K562 (cell line): ENCODE results near the gene UTS2R. TPM values are rescaled to one million over a fixed set of nuclear protein-coding genes. Genes with fewer than 3 reads are reported as not detected.
A peak's percentile ranks its signal among the peaks of the same experiment; 100 is the strongest.

Experiments used
- CCAR2 ChIP-seq: fragments of 200-400 bp; formaldehyde crosslinking; IDR thresholded peaks from 2 replicates; pipeline ENCODE4 v1.6.1; 2017; ENCODE audit warnings: mild to moderate bottlenecking, low read depth, low read length
- CCNT2 ChIP-seq: IDR thresholded peaks from 2 replicates; pipeline ENCODE4 v1.6.1; 2011; ENCODE audit warnings: borderline replicate concordance, low read depth, mild to moderate bottlenecking, moderate library complexity, mixed read lengths, low read length; ENCODE audit not compliant: insufficient read length; ENCODE audit errors: extremely low read depth
- CEBPG ChIP-seq, 3 experiments: fragments of 200-800 bp in 1 of 3; sonication (Bioruptor generic) in 1 of 3; sonication (generic) in 1 of 3; formaldehyde crosslinking in 1 of 3; IDR thresholded peaks in 2 of 3; conservative IDR thresholded peaks in 1 of 3; 2 replicates each; pipeline versions ENCODE4 v1.6.1 to v1.8.0; 2016 to 2022; ENCODE audit warnings: missing compliant biosample characterization in 2 of 3, missing genetic modification characterization in 2 of 3, mild to moderate bottlenecking in 1 of 3, missing genetic modification reagents in 1 of 3
- CTCF ChIP-seq, 3 experiments: IDR thresholded peaks in 2 of 3; conservative IDR thresholded peaks in 1 of 3; 2 replicates each; pipeline ENCODE4 v1.5.1; 2011 to 2012; ENCODE audit warnings: low read length in 3 of 3, mild to moderate bottlenecking in 3 of 3, control low read depth in 2 of 3, improper control_type of control experiment in 1 of 3, inconsistent platforms in 1 of 3, low read depth in 1 of 3, mixed read lengths in 1 of 3, moderate library complexity in 1 of 3; ENCODE audit not compliant: insufficient read depth in 2 of 3
- KLF10 ChIP-seq: fragments of 250-450 bp; sonication (Bioruptor Pico); IDR thresholded peaks from 2 replicates; pipeline ENCODE4 v1.6.1; 2021; ENCODE audit warnings: matching md5 sums
- NFXL1 ChIP-seq: fragments of 450-650 bp; formaldehyde crosslinking; IDR thresholded peaks from 2 replicates; pipeline ENCODE4 v1.4.0; 2021; ENCODE audit warnings: mild to moderate bottlenecking
- NR0B1 ChIP-seq: fragments of 450-650 bp; IDR thresholded peaks from one replicate; pipeline ENCODE4 v1.6.1; 2018; ENCODE audit warnings: mild to moderate bottlenecking, moderate library complexity; ENCODE audit not compliant: partially characterized antibody
- NUFIP1 ChIP-seq: fragments of 450-650 bp; IDR thresholded peaks from 2 replicates; pipeline ENCODE4 v1.6.1; 2018; ENCODE audit not compliant: partially characterized antibody
- PHB2 ChIP-seq: fragments of 450-650 bp; IDR thresholded peaks from 2 replicates; pipeline ENCODE4 v1.6.1; 2017; ENCODE audit warnings: low read depth
- RAD51 ChIP-seq: fragments of 450-650 bp; IDR thresholded peaks from 2 replicates; pipeline ENCODE4 v1.7.1; 2016; ENCODE audit warnings: low read depth, mild to moderate bottlenecking, borderline replicate concordance
- RFX7 ChIP-seq: fragments of 250-450 bp; sonication (Bioruptor Pico); IDR thresholded peaks from 2 replicates; pipeline ENCODE4 v1.5.1; 2021; ENCODE audit warnings: mild to moderate bottlenecking
- SP2 ChIP-seq: IDR thresholded peaks from 2 replicates; pipeline ENCODE4 v1.6.1; 2011; ENCODE audit warnings: mild to moderate bottlenecking, low read depth, low read length, moderate library complexity; ENCODE audit not compliant: poor library complexity, severe bottlenecking; ENCODE audit errors: extremely low read depth
- TAL1 ChIP-seq: fragments of 450-650 bp; IDR thresholded peaks from 2 replicates; pipeline ENCODE4 v1.6.1; 2016; ENCODE audit warnings: mild to moderate bottlenecking
- U2AF2 ChIP-seq: fragments of 200-400 bp; formaldehyde crosslinking; optimal IDR thresholded peaks from 2 replicates; pipeline ENCODE3; 2017; ENCODE audit warnings: low read depth, mild to moderate bottlenecking, low read length
- ZFPM2 ChIP-seq: fragments of 250-450 bp; sonication (Bioruptor Pico); IDR thresholded peaks from 2 replicates; pipeline ENCODE4 v1.5.1; 2022; ENCODE audit warnings: mild to moderate bottlenecking
- ZNF280A ChIP-seq: fragments of 450-650 bp; IDR thresholded peaks from 2 replicates; pipeline ENCODE4 v1.6.1; 2018; ENCODE audit warnings: mild to moderate bottlenecking, low read depth; ENCODE audit not compliant: partially characterized antibody
- polyA plus RNA-seq, 8 experiments: library from polyadenylated mRNA; depleted of rRNA in 4 of 8; stranded (reverse) in 5 of 8; unstranded in 3 of 8; fragments of >200 nt; fragmentation: Nextera tagmentation in 2 of 8; fragmentation: Illumina TruSeq in 1 of 8; extraction: Ambion mirVana in 2 of 8; extraction: Trizol in 1 of 8; gene quantifications; 2 replicates each; pipeline versions ENCODE4 v1.2.1 to v1.2.3, GENCODE V29; 2011 to 2014; ENCODE audit warnings: inconsistent platforms in 1 of 8, missing spikeins in 1 of 8
- total RNA-seq, 7 experiments: library from RNA; depleted of rRNA in 6 of 7; stranded (reverse); fragments of >200 nt in 6 of 7; fragmentation: Illumina TruSeq in 2 of 7; extraction: Trizol in 2 of 7; gene quantifications; 2 replicates each; pipeline versions ENCODE4 v1.2.1 to v1.2.3, GENCODE V29; 2011 to 2021; ENCODE audit warnings: low replicate concordance in 1 of 7
- TF ChIP-seq, protein P1 (sequence below): sonication (generic); formaldehyde crosslinking; IDR thresholded peaks from 2 replicates; pipeline ENCODE4 v1.8.0; 2022; ENCODE audit warnings: mild to moderate bottlenecking, missing genetic modification reagents, borderline replicate concordance
- TF ChIP-seq, protein P2 (sequence below): sonication (generic); formaldehyde crosslinking; IDR thresholded peaks from 2 replicates; pipeline ENCODE4 v1.8.0; 2023; ENCODE audit warnings: mild to moderate bottlenecking, missing genetic modification reagents

Gene UTS2R
- total and polyA plus RNA-seq, 9 of the 15 experiments (the other 6 are each of a cell fraction or from before 2014, with no cell fraction given) = 0.22 TPM; not detected in 8

DNA sequence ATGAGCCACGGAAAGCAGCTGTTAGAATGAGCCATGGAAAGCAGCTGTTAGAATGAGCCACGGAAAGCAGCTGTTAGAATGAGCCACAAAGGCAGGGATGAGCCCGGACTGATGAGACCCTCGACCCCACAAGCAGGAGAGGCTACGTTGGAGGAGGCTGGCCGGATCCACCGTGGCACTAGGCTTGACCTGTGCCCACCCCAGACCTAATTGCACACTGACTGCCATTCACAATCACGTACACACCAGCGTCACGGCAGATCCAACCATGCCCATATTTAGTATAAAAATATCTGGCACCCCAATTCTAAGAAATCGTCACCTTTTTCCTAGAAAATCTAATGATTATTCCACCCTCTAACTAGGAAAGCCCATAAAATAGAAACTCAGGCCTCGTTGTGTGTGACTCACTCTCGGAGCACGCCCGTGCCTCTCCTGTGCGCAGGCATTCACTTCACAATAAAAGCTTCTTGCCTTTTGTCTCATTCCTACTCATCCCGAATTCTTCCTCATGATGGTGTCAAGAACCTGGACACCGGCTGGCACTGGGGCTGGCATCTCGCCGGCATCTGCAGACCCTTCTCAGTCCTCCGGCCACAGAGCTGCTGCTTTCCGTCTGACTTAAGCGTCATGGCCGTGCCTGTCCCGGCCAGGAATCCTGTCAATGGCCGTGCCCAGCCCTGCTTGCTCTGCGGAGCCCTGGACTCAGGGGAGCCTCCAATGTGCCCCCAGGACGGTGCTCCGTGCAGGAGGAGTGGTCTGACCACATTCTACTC, 32.5 kb upstream of the UTS2R start (continued):
- TF ChIP-seq CTCF (IDR thresholded peaks at IDR 0.05 in 2 of 3, conservative IDR thresholded peaks at IDR 0.05 in 1 of 3; ENCODE audit: insufficient read depth in 2 of 3, low read depth in 1 of 3, low read length in 3 of 3) = no peak
- TF ChIP-seq U2AF2 = no peak
- TF ChIP-seq PHB2 = no peak
- no peak for TF ChIP-seq NUFIP1
- TF ChIP-seq ZFPM2 = no peak
- TF ChIP-seq TAL1 = no peak
- TF ChIP-seq NR0B1 = no peak
- no peak for TF ChIP-seq CCAR2
- TF ChIP-seq, protein P1, sequence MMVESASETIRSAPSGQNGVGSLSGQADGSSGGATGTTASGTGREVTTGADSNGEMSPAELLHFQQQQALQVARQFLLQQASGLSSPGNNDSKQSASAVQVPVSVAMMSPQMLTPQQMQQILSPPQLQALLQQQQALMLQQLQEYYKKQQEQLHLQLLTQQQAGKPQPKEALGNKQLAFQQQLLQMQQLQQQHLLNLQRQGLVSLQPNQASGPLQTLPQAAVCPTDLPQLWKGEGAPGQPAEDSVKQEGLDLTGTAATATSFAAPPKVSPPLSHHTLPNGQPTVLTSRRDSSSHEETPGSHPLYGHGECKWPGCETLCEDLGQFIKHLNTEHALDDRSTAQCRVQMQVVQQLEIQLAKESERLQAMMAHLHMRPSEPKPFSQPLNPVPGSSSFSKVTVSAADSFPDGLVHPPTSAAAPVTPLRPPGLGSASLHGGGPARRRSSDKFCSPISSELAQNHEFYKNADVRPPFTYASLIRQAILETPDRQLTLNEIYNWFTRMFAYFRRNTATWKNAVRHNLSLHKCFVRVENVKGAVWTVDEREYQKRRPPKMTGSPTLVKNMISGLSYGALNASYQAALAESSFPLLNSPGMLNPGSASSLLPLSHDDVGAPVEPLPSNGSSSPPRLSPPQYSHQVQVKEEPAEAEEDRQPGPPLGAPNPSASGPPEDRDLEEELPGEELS (CRISPR knock-in tag) = no peak
- TF ChIP-seq ZNF280A = no peak
- TF ChIP-seq RAD51 = no peak
- no peak for TF ChIP-seq KLF10
- no peak for TF ChIP-seq NFXL1 (CRISPR knock-in tag)
- TF ChIP-seq, protein P2, sequence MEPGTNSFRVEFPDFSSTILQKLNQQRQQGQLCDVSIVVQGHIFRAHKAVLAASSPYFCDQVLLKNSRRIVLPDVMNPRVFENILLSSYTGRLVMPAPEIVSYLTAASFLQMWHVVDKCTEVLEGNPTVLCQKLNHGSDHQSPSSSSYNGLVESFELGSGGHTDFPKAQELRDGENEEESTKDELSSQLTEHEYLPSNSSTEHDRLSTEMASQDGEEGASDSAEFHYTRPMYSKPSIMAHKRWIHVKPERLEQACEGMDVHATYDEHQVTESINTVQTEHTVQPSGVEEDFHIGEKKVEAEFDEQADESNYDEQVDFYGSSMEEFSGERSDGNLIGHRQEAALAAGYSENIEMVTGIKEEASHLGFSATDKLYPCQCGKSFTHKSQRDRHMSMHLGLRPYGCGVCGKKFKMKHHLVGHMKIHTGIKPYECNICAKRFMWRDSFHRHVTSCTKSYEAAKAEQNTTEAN (CRISPR knock-in tag) = 0 out of 2 replicates have a peak, but pooled peaks have one; percentile 61
- TF ChIP-seq CEBPG (CRISPR knock-in tag; IDR thresholded peaks at IDR 0.05) = no peak
- no peak for TF ChIP-seq CEBPG (tag; conservative IDR thresholded peaks at IDR 0.05 in 1 of 2, IDR thresholded peaks at IDR 0.05 in 1 of 2)
- TF ChIP-seq SP2 = no peak
- peak; percentile 12 for TF ChIP-seq CCNT2
- TF ChIP-seq RFX7 (CRISPR knock-in tag) = no peak
